ENCODE data around the gene PERM1.

- TF ChIP-seq GATA3 (IDR thresholded peaks at IDR 0.05; ENCODE audit: low read depth, low read length): no peak
- TF ChIP-seq GATA2 (IDR thresholded peaks at IDR 0.05; ENCODE audit: low read depth, low read length): no peak
These were observed at the start of gene PERM1 for GRCh38 chr1:981955-982558.

Data from SH-SY5Y (cell line).